GM19468 (cell line): ENCODE data around the gene HOXC6.

Source experiments
- ATAC-seq: cut with Tn5 transposase; IDR thresholded peaks from one replicate; pipeline ENCODE4 v1.9.1; 2021; ENCODE audit warnings: mild to moderate bottlenecking, moderate library complexity, moderate number of reproducible peaks; ENCODE audit not compliant: unreplicated experiment; ENCODE audit errors: extremely low read depth

HOXC6 gene

GRCh38 chr12:54001283-54002187 is 26.7 kb upstream of the HOXC6 start:
- ATAC-seq: no peak

DNA sequence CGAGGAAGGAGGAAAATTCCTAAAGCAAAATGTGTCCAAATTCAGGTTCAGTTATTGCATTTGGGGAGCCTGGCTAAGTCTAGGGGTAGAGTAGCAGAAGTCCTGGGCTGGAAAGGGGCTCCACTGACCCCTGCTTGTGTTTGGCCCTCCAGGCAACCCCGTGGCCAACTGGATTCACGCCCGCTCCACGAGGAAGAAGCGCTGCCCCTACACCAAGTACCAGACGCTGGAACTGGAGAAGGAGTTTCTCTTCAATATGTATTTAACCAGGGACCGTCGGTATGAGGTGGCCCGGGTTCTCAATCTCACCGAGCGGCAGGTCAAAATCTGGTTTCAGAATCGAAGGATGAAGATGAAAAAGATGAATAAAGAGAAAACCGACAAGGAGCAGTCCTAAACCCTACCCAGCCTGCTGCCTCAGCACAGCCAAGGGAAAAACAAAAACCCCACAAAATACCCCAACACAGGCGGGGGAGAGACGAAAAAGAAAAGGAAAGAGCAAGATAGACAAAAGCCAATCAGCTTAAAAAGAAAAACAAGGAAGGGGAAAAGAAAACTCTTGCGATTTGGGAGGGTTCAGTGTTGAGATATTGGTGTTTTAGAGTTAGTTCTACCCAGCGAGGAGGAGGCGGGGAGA is 25.8 kb upstream of the HOXC6 start:
- ATAC-seq: no peak

- no peak for ATAC-seq
These were observed 25.3 kb upstream of the HOXC6 start for GRCh38 chr12:54002915-54003389.

- ATAC-seq: no peak
These were observed 24.6 kb upstream of the HOXC6 start for GRCh38 chr12:54003625-54004024.

- no peak for ATAC-seq
These were observed 24.0 kb upstream of the HOXC6 start for GRCh38 chr12:54004063-54004840.

- no peak for ATAC-seq
These were observed 23.3 kb upstream of the HOXC6 start for GRCh38 chr12:54004841-54005530.

GRCh38 chr12:54005531-54005852 is 22.7 kb upstream of the HOXC6 start:
- ATAC-seq: no peak

DNA sequence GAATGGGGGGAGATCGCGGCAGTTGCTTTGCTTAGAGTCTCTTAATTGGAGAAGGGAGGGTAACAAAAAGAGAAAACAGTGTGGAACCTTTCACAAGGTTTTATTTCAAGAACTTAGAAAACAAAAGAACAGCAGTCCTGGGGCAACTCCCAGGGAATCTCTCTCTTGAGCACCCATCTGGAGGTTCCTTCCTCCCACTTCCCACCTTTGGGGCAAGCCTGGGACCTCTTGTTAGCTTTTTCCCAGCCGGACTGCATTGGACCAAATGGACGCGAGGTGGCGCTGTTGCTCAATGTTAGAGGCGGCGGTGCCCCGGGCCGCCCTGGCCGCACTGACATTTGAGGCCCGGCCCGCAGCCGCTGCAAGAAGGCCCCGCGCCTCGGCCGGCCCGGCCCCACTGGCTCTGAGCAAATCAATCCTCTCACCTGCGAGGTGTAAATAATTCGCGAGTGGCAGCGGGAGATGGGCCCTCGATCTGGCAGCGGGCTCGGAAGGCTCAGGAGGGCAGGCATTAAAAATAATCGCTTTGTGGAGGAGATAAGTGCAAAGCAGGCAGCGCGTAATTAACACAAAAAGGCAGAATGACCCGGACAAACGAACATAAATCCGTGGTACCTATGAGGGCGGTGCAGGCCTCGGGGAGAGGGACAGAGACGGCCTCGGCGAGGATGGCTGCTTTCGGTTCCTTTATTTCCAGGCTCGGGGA is 22.2 kb upstream of the HOXC6 start:
- no peak for ATAC-seq

DNA sequence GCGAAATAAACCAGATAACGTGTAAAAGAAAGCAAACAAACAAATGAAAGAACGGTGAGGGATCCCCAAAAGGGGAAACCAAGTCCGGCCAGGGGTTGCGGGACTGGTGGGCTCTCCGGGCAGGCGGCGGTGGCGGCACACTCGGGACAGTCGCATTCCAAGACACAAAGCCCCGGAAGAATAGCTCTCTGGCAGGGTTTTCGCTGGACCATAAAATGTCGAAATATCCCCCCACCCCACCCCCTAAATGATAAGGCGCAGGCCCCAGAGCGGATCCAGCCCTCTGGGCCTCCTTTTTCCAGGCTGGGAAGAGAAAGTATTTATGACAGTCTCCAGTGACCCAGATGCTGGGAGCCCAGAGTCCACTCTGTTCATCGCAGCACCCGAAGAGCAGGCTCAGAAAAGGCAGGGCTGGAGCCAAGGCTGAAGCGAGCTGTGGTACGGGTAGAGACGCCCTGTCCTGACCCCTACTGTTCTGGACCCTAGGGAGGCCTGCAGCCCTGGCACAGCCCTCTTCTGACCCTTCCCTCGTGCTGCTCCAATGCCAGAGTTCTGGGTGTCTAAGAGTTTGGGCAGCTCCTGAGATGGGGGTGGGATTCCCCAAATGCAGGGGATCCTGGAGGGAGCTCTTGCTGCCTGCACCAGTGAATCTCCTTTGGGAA is 21.6 kb upstream of the HOXC6 start:
- no peak for ATAC-seq

- ATAC-seq: no peak
These were observed 20.5 kb upstream of the HOXC6 start for GRCh38 chr12:54007538-54008259.

DNA sequence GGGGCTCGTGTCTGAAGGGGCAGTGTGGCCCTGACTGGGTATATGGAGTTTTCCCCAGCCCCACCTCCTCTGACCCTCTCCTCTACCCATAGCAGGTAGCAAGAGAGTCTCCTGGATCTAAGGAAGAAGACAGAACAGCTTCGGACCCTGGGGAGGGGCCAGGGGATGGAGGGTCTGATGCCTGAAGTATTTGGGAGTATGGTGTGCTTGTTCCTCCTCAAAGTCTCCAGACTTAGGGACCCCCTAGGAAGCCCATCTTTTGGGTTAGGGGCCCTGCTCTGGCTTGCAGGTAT is 20.0 kb upstream of the HOXC6 start:
- no peak for ATAC-seq

GRCh38 chr12:54009171-54010052 is 18.8 kb upstream of the HOXC6 start:
- no peak for ATAC-seq

DNA sequence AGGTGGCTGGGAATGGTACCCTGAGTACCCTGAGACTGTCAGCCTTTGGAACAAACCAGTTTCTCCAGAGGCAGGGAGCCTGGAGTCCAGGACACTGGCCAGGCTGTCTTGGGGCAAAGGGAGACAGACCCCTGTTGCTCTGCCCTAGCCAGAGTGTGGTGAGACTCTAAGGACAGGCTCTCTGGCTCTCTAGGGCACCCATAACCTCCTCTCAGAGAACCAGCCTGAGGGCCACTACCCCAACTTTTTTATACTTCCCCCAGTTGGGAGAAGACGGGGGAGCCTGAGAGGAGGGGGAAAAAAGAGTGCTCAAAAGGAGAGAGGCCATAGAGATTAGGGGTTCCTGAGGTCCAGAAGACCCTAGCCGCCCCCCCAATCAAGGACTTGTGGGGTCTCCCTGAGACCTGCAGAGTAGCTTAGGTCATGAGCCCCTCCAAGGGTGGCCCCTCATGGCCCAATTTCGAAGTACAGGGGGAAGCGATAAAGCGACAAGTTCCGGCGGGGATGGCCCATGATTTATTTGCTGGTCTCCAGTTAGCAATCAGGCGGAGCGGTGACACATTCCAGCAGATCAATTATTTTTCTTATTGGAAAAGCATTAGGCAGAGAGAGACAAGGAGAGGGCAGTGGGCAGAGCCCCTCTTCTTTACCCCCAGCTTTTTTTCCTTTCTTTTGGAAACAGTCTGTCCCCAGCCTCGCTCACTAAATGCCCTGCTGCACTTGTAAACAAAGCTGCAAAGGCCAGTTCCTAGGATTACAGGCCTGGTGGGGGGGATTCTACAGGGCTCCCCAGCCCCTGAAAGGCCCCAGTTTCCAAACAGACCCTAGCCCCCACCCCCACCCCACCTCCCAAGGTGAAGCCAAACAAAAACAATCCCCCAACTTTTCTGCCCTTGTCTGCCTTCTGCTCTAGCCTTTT is 17.9 kb upstream of the HOXC6 start:
- ATAC-seq: no peak

DNA sequence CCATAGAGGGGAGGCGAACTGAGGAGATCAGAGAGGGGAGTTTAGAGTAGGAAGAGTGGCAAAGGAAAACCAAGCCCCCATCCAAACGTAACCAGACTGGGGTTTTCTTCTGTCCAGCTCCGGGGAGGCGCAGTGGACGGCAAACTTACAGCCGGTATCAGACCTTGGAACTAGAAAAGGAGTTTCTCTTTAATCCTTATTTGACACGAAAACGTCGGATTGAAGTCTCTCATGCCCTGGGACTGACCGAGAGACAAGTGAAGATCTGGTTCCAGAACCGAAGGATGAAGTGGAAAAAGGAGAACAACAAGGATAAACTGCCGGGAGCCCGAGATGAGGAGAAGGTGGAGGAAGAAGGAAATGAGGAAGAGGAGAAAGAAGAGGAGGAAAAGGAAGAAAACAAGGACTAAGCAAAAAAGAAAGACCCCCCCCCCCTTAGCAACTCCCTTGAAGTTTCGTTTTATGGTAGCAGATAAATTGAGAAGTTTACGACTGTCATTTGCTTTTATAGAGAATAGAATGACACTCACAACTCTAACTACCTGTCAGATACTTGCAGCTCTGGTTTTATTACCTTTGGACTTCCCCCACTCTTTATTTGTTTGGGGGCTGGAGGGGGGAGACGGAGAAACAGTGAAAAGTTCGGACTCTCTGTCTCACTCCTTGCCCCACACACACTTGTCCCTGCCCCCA is 17.1 kb upstream of the HOXC6 start:
- ATAC-seq: no peak

DNA sequence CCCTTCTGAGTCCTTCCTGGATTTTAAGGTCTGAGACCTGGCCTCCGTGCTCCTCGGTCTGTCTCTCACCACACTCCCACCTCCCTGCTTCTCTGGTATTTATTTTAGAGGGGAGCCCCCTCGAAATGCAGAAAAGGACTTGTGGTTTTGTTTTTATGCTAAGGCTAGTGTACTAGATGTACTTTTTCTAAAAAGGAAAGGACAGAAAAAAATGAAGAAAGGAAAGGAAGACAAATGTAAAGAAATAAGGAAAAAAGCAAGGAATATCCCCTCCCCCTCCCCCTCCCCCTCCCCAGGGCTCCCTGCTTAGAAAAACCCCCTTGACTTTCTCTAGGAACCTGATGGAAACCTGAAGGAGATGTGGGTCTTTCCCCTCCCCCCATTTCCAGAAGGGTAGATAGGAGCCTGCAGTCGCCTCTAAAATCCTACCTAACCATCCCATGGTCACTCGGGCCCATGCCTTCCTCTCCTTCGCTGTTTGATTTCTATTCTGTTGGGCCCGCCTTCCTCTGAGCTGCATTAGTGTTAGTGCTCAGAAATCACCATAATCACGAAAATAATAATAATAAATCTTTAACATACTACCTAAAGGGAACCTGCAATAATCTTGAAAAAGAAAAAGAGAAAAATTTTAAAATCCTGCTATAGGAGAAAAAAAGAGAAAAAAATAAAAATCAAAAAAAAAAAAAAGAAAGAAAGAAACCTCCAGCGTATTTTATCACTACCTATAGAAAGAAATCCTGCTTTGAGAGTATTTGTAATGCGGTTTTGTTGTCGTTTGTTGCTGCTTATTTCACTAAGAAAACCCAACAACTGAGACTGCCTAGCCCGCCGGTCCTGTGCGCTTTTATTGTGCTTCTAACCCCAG is 16.3 kb upstream of the HOXC6 start:
- ATAC-seq: no peak
